Panc1 (cell line): ENCODE measurements around the gene CYB5B.

Experiments
- POLR2AphosphoS5 ChIP-seq: IDR thresholded peaks from 2 replicates; pipeline ENCODE4 v1.6.1; 2012; ENCODE audit warnings: mild to moderate bottlenecking, low read depth, low read length, moderate library complexity
- TCF7L2 ChIP-seq: IDR thresholded peaks from 2 replicates; pipeline ENCODE4 v1.6.1; 2011; ENCODE audit warnings: mild to moderate bottlenecking, low read depth, low read length, inconsistent platforms
- TF ChIP-seq, protein P1 (sequence below): fragments of 450-650 bp; IDR thresholded peaks from 2 replicates; pipeline ENCODE4 v1.5.1; 2017; ENCODE audit warnings: mild to moderate bottlenecking
- TF ChIP-seq, protein P2 (sequence below), 2 experiments: IDR thresholded peaks; 2 replicates each; pipeline ENCODE4 v1.6.1; 2011 to 2012; ENCODE audit warnings: low read depth in 2 of 2, control low read depth in 1 of 2, low read length in 1 of 2, mild to moderate bottlenecking in 1 of 2, moderate library complexity in 1 of 2; ENCODE audit not compliant: insufficient read depth in 1 of 2

DNA sequence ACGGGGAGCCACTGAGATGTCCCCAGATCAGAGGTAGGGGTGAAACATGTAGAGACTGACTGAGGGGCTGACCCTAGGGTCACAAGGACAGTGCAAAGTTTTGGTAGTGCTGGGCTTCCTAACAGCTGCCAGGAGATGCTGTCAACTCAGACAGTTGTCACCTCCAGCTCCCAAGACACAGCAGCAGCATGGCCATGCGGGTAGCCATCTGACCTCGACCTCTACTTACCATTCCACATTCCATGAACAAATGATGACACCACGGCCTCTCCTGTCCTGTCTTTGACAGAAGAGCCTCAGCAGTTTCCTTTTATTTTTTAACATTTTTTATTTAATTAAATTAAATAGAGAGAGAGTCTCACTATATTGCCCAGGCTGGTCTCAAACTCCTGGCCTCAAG, 76.1 kb downstream of the CYB5B start:
- TF ChIP-seq, protein P1, sequence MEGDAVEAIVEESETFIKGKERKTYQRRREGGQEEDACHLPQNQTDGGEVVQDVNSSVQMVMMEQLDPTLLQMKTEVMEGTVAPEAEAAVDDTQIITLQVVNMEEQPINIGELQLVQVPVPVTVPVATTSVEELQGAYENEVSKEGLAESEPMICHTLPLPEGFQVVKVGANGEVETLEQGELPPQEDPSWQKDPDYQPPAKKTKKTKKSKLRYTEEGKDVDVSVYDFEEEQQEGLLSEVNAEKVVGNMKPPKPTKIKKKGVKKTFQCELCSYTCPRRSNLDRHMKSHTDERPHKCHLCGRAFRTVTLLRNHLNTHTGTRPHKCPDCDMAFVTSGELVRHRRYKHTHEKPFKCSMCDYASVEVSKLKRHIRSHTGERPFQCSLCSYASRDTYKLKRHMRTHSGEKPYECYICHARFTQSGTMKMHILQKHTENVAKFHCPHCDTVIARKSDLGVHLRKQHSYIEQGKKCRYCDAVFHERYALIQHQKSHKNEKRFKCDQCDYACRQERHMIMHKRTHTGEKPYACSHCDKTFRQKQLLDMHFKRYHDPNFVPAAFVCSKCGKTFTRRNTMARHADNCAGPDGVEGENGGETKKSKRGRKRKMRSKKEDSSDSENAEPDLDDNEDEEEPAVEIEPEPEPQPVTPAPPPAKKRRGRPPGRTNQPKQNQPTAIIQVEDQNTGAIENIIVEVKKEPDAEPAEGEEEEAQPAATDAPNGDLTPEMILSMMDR = no peak
- TF ChIP-seq, protein P2, sequence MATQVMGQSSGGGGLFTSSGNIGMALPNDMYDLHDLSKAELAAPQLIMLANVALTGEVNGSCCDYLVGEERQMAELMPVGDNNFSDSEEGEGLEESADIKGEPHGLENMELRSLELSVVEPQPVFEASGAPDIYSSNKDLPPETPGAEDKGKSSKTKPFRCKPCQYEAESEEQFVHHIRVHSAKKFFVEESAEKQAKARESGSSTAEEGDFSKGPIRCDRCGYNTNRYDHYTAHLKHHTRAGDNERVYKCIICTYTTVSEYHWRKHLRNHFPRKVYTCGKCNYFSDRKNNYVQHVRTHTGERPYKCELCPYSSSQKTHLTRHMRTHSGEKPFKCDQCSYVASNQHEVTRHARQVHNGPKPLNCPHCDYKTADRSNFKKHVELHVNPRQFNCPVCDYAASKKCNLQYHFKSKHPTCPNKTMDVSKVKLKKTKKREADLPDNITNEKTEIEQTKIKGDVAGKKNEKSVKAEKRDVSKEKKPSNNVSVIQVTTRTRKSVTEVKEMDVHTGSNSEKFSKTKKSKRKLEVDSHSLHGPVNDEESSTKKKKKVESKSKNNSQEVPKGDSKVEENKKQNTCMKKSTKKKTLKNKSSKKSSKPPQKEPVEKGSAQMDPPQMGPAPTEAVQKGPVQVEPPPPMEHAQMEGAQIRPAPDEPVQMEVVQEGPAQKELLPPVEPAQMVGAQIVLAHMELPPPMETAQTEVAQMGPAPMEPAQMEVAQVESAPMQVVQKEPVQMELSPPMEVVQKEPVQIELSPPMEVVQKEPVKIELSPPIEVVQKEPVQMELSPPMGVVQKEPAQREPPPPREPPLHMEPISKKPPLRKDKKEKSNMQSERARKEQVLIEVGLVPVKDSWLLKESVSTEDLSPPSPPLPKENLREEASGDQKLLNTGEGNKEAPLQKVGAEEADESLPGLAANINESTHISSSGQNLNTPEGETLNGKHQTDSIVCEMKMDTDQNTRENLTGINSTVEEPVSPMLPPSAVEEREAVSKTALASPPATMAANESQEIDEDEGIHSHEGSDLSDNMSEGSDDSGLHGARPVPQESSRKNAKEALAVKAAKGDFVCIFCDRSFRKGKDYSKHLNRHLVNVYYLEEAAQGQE (IDR thresholded peaks at IDR 0.05; ENCODE audit: insufficient read depth in 1 of 2, low read depth in 2 of 2, low read length in 1 of 2) = no peak
- TF ChIP-seq POLR2AphosphoS5 (no peak), TCF7L2 (no peak)
